ENCODE results near the gene NEURL1. TPM values are rescaled to one million over a fixed set of nuclear protein-coding genes. Genes with fewer than 3 reads are reported as not detected.

NEURL1 gene
- total and polyA plus RNA-seq, 2 donors (not counting 3 experiments of a cell fraction or from before 2014, with no cell fraction given), result 0.06 to 0.22 TPM

DNA sequence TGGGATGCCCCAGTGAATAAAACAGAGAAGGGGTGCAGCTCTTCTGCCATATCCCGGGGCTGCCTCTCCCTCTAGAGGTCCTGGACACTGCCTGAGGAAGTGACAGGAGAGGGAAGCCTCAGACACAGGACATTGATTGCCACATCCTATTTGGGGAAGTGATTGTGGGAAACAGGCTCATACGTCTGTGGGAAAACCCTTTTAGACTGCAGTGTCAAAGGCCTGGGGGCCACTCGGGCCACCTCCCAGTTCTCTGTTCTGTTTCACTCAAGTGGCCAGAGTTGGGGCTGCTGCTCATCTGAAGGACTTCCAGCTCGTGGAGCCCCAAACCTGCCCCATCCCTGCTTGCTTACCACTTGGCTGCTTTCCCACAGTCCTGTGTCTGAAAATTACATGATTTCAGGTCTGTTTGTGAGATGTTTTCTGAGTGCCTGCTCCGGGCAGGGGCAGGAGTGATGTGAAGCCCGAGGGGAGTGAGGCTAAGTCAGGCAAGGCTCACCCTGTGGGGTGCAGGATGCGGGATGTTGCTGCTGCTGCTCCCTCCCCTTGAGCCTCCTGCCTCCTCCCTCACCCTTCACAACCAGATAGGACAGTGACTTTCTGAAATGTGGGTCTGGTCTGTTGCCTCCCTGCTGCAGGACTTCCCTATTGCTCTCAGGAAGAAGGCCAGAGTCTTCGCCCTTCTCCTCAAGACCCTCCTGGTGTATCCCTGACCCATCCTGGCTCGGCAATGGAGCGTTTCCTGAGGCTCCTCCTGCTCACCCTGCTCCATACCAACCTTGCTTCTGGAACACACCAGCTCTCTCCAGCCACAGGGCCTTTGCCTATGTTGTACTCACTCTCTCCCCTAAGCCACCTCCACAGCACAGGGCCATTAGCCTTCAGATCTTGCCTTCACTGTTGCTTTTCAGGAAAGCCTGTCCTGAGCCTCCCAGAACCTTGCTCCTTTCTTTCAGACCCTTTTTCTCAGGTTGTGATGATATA is 58.4 kb downstream of the NEURL1 start:
- no TSS peak for BruUV-seq (replicated peaks)
- Histone ChIP-seq H4K20me1 (replicated peaks; ENCODE audit: control insufficient read depth, extremely low read depth, insufficient read depth, low read length) (no peaks in the 10 kb centered on the region), H3K4me3 (replicated peaks in 1 of 3; ENCODE audit: insufficient read depth in 1 of 3, low read depth in 1 of 3, low read length in 3 of 3) (no peak overlapping the region), H3K9ac (replicated peaks; ENCODE audit: extremely low read depth, insufficient read depth, low read length) (no peak overlapping the region), H3K27me3 (ENCODE audit: control insufficient read depth in 2 of 2, insufficient read depth in 2 of 2, low read length in 2 of 2) (peaks cover 19 to 25% of the 10 kb centered on the region in 2 experiments), H2AFZ (ENCODE audit: low read depth, low read length) (no peak overlapping the region), H3K79me2 (ENCODE audit: control insufficient read depth, insufficient read depth, low read length) (no peaks in the 10 kb centered on the region), H3K4me2 (ENCODE audit: insufficient read depth, low read length) (no peak overlapping the region), H3K9me3 (replicated peaks; ENCODE audit: control insufficient read depth, insufficient read depth, low read length) (no peaks in the 10 kb centered on the region), H3K36me3 (ENCODE audit: control insufficient read depth in 2 of 2, extremely low read depth in 1 of 2, insufficient read depth in 2 of 2, low read length in 2 of 2) (no peaks in the 10 kb centered on the region), H3K4me1 (ENCODE audit: control insufficient read depth, extremely low read depth, insufficient read depth, low read length) (no peaks in the 10 kb centered on the region), H3K9me1 (replicated peaks; ENCODE audit: control insufficient read depth, extremely low read depth, insufficient read depth, low read length) (no peaks in the 10 kb centered on the region), H3K27ac (ENCODE audit: insufficient read depth, low read depth, low read length) (no peak overlapping the region)
- ChIA-PET POLR2A (no interaction called here), CTCF (interaction anchor here (1.2 to 1.9 kb wide), 3 partner anchors 9 kb away, joined by 4 to 5 read pairs (median 5); no protein-coding TSS in a partner anchor)
- FAIRE-seq (no peak), DNase-seq (ENCODE audit: low read depth, low spot score) (no peak)
- TF ChIP-seq POLR2AphosphoS5 (IDR thresholded peaks at IDR 0.05; ENCODE audit: insufficient read depth, low read depth, low read length) (no peak), GATA2 (IDR thresholded peaks at IDR 0.05; ENCODE audit: insufficient read depth, insufficient read length, low read depth, low read length) (no peak), FOS (IDR thresholded peaks at IDR 0.05; ENCODE audit: borderline replicate concordance, insufficient read depth, low read length) (no peak), POLR2A (IDR thresholded peaks at IDR 0.05; ENCODE audit: low read depth, low read length) (no peak), MYC (IDR thresholded peaks at IDR 0.05; ENCODE audit: low read depth, low read length) (no peak), JUN (IDR thresholded peaks at IDR 0.05; ENCODE audit: borderline replicate concordance, insufficient read depth, insufficient read length, low read depth) (no peak)
- TF ChIP-seq, protein P1, sequence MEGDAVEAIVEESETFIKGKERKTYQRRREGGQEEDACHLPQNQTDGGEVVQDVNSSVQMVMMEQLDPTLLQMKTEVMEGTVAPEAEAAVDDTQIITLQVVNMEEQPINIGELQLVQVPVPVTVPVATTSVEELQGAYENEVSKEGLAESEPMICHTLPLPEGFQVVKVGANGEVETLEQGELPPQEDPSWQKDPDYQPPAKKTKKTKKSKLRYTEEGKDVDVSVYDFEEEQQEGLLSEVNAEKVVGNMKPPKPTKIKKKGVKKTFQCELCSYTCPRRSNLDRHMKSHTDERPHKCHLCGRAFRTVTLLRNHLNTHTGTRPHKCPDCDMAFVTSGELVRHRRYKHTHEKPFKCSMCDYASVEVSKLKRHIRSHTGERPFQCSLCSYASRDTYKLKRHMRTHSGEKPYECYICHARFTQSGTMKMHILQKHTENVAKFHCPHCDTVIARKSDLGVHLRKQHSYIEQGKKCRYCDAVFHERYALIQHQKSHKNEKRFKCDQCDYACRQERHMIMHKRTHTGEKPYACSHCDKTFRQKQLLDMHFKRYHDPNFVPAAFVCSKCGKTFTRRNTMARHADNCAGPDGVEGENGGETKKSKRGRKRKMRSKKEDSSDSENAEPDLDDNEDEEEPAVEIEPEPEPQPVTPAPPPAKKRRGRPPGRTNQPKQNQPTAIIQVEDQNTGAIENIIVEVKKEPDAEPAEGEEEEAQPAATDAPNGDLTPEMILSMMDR (IDR thresholded peaks at IDR 0.05; ENCODE audit: extremely low read depth in 1 of 2, insufficient read depth in 1 of 2, low read depth in 1 of 2, low read length in 2 of 2), result no peak
- TF ChIP-seq, protein P2, sequence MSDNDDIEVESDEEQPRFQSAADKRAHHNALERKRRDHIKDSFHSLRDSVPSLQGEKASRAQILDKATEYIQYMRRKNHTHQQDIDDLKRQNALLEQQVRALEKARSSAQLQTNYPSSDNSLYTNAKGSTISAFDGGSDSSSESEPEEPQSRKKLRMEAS (IDR thresholded peaks at IDR 0.05; ENCODE audit: insufficient read depth, insufficient read length), result no peak
- intact Hi-C loops (cut with micrococcal nuclease), result no loop called here
- dilution Hi-C loops (cut with MboI; ENCODE audit: extremely low pct_ligation_motif_present, low sequenced_read_pairs), result no loop called here

Measured in endothelial cell of umbilical vein (primary cell).